ENCODE data around the gene ZNF648.
"Not testable (repeated sequence)": the region's sequence is repeated elsewhere in the genome, so short reads cannot be mapped to it uniquely, and the experiment has no call there.

ZNF648 gene, protein sequence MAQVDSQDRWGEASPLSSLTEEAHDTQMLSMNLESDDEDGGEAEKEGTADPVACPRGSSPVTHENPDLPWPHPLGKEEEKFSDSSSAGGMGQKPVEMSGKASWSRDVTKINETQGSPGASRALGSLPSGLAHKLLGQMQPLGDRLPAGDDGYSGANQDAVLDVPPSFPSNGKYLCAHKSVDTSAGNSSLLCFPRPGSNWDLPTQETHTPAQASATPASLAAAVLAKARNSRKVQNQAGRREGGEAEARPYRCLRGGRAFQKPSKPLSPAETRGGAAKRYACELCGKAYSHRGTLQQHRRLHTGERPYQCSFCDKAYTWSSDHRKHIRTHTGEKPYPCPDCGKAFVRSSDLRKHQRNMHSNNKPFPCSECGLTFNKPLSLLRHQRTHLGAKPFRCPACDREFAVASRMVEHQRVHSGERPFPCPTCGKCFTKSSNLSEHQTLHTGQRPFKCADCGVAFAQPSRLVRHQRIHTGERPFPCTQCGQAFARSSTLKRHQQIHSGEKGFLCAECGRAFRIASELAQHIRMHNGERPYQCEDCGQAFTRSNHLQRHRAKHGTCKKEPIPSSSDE

DNA sequence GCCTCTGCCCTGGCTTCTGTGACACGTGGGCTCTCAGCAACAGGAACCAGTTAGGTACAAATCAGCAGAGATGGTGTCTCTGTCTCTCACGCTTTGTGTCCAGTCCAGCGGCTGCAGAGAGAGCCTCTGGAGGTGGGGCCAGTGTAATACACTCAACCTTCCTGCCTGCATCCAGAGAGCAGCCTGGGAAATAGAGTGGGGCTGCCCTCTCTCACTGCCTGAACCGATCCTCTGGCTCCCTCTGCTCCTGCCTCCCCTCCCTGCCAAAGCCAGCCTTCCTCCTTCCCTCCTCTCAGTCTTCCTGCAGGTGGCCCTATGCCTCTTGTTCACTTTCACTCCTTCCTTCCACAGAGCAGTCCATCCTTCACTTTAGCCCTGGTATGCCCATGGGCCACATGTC lies at the start of gene ZNF648:
Gene ZNF648, minus strand, starts transcription at position 119 of the 400 bp plus-strand sequence. CDS start 3,702 bp downstream, outside the sequence.
- no peak for DNase-seq (ENCODE audit: low read depth in 3 of 3)

DNA sequence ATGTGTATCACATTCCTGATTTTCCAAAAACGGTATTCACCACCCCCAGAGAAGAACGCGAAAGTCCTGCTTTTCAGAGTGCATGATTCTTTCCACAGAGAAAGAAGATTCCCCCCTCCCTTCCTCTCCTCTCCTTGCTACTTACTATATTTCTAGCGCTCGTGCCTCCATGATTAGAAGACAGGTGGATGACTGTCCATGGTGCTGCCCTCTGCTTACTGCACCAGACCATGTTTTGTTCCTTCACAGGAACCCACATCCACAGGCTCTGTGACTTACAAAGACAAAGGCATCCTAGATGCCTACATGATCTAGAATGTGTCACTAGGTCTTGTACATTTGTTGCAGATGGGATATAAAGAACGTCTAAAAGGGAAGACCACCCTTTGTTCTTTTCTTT lies 49.1 kb upstream of the ZNF648 start:
- DNase-seq (ENCODE audit: low read depth in 3 of 3) = no peak

DNA sequence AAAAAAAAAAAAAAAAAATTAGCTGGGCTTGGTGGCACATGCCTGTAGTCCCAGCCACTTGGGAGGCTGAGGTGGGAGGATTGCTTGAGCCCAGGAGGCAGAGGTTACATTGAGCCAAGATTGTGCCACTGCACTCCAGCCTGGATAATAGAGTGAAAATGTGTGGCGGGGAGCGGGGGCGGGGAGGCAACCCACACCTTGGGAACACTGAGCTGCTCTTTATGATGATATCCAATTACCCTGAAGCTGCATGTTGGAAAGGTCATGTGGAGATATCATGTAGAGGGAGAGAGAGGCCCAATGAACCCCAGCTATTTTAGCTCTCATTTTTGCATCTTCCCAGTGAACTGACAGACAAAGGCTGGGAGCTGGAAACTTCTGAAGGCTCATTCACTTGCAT lies 48.3 kb upstream of the ZNF648 start:
- no peak for DNase-seq (ENCODE audit: low read depth in 3 of 3)

DNA sequence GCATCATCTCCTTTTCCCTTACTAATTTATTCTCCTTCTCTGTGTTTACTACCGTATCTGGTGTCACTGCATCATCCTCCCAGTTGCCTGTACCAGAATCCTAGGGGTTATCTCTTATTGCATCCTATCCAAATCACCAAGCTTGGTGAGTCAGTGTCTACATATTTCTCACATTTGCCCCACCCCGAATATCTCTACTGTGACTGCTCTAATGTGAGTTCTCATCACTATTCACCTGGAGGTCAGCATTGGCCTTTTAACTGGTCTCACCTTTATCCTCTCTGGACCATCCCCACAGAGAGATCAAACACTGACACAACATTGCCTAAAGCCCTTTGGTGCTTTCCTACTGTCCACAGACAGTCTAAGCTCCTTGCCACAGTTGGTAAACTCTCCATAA lies 45.7 kb upstream of the ZNF648 start:
- DNase-seq (ENCODE audit: low read depth in 3 of 3) = no peak

DNA sequence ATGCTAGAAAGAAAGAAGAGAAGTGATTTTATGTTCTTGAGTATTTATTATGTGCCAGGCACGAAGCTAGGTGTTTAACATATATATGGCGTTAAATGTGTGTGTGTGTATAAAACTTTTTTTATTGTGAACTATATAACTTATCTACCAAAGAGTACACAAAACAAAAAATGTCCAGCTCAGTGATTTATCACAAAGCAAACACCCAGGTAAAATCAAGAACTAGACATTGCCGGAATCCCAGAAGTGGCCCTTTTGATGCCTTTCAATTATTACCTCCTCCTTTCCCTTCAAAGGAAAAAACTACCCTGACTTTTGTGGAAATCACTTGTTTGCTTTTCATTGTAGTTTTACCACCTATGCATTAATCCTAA lies 40.5 kb upstream of the ZNF648 start:
- no peak for DNase-seq (ENCODE audit: low read depth in 3 of 3)

DNA sequence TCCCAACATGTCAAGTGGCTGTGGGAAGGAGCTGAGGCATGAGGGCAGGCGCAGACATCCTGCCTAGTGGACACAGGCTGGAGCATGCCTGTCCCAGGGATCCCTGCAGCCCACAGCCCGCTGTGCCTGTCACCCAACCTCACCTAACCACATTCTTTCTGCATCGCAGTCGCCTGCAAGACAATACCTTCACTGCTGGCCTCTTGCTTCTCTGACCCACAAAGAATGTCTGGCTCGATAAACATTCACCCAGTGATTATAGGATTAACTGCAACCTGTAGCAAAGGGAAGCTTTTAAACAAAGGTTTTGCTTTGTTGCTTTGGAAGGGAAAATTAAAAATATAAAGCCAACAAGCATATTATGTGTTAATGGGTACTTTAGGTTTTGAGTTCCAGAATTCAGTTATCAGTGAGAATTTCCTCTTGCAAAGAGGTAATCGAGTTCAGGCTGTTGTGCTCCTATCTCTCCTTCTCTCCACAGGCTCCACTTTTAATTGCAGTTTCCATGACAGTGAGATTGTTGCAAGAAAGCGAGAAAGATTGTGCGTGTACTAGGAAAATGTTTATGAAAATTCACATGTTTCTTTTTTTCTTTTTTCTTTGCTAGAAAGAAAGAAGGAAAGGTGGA lies 40.0 kb upstream of the ZNF648 start:
- DNase-seq (ENCODE audit: low read depth in 3 of 3) = no peak

DNA sequence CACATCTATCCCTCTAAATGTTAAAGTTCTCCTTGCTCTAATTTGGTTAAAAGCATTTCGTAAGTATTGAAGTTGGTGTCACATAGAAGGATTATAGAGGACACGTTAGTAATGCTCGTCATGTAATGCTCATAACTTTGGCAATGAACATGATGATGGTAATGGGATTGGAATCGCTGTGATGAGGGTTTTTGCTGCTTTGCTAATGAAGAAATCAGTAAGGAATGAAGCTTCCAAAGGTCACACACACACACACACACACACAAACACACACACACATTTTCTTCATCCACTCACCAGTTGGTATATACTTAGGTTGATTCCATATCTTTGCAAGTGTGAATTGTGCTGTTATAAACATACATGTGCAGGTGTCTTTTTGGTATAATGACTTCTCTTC lies 36.8 kb upstream of the ZNF648 start:
- DNase-seq (ENCODE audit: low read depth in 3 of 3) = no peak

DNA sequence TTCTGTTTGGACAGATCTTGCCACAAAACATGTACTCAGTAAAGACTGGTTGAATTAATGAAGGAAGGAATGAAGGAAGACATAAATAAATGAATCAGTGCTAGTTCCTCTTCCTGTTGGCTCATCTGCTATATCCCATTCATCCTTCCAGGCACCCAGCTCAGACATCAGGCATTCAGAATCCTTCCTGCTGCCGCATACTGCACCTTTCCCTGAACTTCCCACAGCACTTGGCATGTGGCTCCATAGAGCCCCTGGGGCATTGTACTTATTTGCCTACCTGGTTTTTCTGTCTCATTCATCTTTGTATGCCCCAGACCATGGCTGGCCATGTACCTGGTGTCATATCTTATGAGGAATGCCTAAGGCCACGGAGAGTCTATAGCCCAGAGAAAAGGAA lies 34.4 kb upstream of the ZNF648 start:
- DNase-seq (ENCODE audit: low read depth in 3 of 3) = no peak

DNA sequence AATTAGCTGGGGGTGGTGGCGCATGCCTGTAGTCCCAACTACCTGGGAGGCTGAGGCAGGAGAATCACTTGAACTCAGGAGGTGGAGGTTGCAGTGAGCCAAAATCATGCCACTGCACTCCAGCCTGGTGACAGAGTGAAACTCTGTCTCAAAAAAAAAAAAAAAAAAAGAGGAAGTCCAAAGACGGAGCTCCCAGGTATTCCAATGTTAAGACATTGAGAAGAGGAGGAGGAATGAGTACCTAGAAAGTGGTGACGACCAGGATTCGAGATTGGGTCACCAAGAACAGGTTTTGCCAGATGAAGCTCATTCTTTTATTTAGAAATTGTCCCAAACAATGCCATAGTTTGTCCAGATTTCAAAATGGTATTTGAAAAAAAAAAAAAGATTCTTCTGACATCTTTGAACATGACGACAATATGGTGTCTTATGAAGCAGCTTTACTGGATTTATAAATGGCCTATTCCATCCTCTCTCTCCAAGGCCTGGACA lies 33.0 kb upstream of the ZNF648 start:
- not testable (repeated sequence) for DNase-seq (ENCODE audit: low read depth in 3 of 3)

DNA sequence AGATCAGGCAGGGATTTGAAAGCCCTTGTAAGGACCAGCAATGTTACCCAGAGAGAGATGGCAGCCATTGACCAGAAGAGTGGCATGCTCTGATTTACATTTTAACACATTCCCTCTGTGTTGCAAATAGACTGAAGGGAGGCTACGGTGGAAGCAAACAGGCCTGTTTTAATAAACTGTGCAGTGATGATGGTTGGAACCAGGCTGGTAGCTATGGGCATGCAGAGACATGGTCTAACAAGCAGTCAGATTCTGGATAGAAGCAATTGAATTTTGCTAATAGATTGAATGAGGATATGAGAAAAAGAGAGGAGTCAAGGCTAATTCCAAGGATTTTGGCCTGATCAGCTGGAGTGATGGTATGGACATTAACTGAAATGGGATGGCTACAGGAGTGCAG lies 32.3 kb upstream of the ZNF648 start:
- DNase-seq (ENCODE audit: low read depth in 3 of 3) = no peak

DNA sequence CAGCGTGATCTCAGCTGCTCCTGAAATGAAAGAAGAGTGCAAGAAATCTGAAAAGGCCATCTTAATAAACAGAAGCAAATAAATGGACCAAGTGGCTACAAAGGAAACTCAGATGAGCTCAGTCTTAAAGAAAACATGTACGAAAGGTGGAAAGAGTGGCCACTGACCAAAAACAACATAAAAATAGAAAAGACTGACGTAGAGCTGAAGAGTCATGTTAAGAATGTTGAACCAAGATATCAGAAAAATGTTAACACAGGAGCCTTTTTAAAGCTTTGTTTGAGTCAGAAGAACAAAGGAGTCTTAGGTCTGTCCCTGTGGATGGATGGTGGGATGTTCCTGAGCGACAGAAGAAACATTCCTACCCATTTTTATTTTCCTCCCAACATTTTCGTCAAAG lies 30.8 kb upstream of the ZNF648 start:
- DNase-seq (ENCODE audit: low read depth in 3 of 3) = no peak

DNA sequence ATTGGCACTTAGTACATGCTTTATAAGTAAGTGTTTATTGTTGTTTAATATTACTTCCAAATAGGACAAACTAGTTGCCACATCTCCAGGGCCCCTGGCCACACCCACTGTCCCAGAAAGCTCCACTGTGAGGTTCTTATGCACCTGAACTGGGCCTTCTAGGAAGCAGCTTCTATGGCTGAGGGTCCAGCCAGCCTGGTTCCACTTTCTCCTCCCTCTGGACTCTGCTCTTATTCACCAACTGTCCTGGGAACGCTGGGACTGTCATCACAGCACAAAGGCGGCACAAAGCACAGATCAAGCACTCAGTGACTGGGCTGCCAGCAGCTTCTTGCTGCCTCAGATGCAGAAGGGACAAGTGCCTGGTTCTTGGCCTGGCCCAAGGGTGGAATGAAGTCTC lies 29.6 kb upstream of the ZNF648 start:
- DNase-seq (ENCODE audit: low read depth in 3 of 3) = no peak

DNA sequence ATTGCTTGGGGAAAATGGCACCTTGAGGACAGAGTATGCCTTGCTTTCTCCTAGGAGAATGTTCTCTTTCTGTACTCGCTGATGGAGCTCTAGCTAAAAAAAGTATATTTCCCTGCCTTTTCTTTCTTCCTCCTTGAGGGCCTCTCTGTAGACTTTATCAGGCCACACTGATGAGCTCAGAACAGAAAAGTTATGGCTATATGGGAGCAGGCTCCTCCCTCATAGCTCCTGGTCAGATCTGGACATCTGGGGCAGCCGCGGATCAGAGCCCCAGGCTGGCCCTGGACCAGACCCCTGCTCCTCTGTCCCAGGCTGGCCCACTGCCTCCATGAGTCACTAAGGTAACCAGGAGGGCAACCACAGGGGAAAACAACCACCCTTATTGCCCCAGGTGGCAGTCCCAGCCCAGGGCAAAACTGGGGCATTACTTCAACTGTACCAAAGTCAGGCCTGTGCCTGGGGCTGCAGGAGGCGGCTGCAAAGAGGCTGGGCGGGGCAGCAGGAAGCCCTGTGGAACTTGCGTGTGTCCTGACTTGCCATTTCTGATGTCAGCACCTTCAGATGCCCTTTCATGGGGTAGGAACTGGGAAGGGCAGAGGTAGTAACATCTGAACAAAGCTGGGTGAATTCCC lies 26.3 kb upstream of the ZNF648 start:
- DNase-seq (ENCODE audit: low read depth in 3 of 3) = no peak

DNA sequence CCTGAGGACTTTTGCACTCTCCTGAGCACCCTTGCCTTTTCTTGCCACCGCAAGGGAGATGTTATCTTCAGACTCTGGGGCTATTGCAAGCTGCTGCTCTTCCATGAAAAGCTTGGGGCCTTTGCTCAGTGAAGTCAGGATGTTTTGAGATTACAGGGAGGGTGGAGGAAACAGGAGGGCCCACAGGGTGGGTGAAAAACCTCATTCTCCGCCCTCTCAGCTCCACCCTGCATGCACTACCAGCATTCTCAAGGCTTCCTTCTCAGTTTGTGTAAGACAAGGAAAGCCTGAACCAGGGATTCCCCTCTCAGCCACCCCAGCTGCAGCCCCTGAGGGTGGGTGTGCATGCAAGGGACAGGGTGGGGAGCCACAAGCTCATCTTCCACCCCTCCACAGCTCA lies 25.8 kb upstream of the ZNF648 start:
- no peak for DNase-seq (ENCODE audit: low read depth in 3 of 3)

DNA sequence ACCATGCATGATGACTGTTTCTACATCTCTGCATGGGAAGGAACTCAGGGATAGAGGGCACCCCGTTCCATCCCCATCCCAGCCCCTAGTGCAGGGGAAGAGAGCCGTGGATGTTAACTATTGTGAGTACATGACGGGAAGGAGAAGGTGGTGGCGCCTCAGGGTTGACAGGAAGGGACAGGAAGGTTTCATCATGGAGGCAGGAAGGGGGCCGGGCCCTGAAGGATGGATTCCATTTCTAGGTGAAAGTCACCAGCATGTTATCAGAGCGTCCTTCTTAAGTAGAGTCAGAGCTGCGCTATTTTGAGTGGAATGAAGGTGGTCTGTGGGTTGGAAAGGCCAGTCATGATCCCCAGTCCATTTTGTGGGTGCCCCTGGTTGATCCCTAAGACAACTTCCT lies 25.1 kb upstream of the ZNF648 start:
- no peak for DNase-seq (ENCODE audit: low read depth in 3 of 3)

DNA sequence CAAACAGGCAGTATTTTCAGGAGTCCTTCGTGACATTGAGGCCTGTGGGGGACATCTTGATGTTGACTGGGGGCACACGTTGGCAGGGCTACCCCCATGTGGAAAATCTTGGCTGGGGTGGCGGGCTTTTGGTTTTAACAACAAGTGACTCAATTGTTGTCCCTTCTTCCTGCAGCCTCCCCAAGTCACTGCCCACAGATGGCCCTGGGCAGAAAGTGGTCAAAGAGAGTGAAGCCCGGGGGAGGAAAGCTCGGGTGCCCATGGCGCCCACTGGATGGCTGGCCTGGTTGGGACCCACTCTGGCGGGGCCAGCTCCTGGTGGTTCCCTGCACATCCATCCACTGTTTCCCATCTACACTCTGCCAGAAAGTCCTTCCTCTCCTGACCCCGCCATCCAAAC lies 24.6 kb upstream of the ZNF648 start:
- DNase-seq (ENCODE audit: low read depth in 3 of 3) = no peak

DNA sequence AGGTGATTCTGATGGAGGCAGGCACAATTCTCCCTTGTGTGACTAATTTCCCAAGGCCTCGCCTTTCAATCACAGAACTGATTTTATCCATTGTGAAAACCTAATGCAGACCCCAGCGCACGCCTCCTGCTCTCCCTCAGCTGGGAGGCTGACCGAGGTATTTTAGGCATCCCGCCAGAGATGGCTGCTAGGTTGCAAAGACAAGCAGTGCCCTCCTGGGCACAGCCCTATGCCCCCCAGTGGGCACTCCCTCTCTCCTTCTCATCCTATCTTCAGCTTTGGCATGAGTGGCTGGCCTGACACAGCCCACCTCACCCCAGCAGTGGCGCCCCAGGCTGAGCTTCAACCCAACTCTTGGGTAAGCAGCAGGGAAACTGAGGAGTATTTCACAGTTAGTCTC lies 24.2 kb upstream of the ZNF648 start:
- no peak for DNase-seq (ENCODE audit: low read depth in 3 of 3)

DNA sequence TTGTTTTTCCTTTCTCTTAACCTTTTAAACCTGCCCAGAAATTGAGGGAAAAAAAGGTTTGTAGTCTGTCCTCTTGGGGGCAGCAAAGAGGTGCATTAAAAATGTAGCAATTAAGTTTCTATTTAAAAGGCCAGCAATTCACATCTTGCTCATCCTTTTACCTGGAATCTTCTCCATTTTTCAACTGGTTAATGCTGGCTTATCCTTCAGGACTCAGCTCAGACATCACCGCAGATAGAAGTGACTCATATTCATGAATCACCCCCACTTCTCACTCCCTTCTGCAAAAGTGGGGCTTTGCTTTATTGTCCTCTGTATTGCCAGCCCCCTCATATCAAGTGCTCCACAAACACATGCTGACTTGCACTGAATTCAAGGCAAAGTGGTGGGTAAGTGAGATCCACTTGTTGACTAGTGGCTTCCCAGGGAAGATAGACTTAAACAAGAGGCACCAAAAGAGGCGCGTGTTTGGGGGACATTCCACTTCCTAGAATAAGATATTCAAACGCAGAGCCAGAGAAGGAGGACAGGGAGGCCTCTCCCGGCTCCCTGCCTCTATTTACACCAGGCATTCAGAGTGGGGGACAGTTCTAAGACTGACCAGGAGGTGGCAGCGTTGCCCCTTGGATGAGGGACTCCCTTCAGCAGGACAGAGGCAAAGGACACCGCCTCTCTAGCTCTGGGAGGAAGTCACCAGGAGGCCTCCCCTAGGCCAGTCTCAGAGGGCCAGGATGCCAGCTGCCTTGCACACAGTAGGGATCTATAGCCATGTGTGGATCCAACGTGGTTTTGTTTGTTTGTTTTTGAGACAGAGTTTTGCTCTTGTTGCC lies 23.2 kb upstream of the ZNF648 start:
- DNase-seq (ENCODE audit: low read depth in 3 of 3) = peak; percentile 59 to 76 (median 65)

DNA sequence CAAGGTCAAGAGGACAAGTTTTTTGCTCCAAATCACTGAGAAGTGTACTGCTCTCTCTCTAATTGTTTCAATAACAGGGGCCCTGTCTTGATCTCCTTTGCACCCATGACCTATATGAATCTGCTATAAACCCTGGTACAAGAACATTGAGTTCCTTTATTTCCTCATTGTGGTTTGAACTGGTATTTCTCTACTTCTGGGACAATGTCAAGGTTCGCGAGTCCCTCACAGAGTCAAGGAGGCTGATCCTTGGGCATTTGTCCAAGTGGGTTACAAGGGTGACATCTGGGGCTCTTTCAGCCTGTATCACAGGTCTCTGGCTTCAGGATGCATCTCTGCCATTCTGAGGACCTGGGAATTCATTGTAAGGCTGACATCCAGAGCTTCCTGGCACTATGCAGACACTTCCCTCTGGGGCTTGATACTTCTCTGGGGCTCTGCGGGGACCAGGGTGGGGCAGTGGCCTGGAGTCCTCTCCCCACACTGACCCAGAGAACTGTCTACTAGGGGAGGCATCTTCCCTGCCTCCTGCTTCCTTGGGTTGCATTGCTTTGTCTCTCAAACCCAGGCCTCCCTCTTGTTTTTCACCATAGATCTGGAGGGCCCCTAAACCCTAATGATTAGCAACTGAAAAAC lies 22.5 kb upstream of the ZNF648 start:
- DNase-seq (ENCODE audit: low read depth in 3 of 3) = no peak

DNA sequence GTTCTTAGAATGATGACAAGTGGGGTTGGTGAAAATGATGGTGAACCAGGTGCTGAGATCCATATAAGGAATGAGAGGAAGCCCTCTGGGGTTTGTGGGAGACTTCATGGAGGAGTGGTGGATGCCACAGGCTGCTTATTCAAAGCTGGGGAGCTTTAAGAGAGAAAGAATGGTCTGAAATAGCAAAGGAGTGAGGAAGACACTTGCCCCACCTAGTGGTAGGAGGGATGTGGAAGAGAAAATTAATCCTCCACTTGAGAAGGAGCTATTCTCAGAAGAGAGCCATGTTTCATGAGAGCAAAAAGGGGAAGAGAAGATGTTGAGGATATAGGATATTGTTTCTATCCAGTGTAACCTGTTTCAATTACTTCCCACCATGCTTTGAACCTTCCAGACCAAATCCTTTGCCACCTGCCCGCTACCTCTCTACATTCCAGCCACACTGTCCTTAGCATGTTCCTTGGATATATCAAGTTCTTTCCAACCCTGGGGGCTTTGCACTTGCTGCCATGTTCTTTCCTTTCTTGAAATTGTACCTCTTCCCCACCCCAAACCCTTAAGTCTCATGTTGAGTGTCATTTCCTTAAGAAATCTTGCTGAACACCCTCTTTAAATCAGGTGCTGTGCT lies 19.6 kb upstream of the ZNF648 start:
- peak in 1 of 3 donors; percentile 29 for DNase-seq (ENCODE audit: low read depth in 3 of 3)

DNA sequence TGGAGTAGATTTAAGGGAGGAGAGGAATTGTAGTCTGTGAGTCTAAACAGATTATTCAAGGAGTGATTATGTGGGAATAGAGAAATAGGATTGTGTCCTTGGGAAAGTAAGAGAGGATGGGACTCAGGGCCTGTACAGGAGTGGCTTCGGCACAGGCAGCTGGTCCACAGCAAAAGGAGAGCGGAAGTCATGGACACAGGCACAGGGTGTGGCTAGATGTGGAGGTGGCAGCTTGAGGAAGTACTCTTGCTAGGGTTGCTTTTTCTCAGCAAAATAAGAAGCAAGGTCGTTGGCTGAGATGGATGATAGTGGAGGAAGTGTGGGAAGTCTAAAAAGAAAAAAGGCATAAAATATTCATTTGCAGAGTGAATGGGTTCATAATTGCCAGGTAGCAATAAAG lies 18.5 kb upstream of the ZNF648 start:
- no peak for DNase-seq (ENCODE audit: low read depth in 3 of 3)
